IPS-NIHi7 (cell line): Measurements from ENCODE around the gene CTCF.
A peak's percentile ranks its signal among the peaks of the same experiment; 100 is the strongest.

ENCODE experiments used
- DNase-seq: peaks from one replicate; pipeline ENCODE4 v3.0.0; 2012; ENCODE audit warnings: mixed read lengths; ENCODE audit errors: extremely low spot score

Gene CTCF

GRCh38 chr16:67535201-67535600 lies 27.1 kb upstream of the CTCF start:
- no peak for DNase-seq

GRCh38 chr16:67537270-67537635 lies 25.1 kb upstream of the CTCF start:
- DNase-seq = peak; percentile 79

DNA sequence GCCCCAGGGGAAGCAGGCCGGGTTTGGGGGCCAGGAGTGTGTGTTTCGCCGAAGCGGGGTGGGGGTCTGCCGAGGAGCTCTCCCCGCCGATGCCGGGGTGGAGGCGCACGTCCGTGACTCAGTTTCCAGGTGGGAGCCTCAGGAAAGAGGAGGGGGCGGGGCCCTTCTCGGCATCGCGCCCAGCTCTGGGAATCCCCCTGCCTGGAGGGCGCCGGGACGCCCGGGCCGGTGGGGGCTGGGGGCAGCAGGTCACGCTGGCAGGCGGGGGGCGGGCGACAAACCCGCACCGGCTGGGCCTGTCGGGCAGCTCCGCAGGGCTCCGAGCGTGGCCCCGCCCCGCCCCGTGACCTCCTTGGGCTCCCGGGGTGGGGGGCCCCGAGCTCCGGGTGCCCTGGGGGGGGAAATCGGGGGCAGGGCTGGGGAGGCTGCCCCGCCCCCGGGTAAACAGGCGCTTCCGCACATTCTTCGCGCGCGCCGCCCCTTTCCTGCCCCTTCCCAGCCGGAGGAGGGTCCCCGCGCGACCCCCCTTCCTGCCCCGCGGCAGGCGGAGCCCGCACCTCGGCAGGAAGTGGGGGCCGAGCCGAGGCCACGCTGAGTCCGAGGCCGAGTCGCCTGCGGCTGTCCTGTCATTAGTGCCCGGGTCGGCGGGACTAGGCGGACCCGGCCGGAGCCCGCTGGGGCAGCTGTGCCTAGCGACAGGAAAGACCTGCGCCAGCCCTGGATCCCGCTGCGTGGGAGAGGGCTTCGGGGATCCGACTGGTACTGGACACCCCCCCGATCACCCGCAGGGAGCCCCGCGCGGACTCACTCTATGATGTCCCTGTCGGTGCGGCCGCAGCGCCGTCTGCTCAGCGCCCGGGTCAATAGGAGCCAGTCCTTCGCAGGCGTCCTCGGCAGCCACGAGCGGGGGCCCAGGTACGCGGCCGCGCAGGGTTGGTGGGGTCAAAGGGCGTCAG lies 24.4 kb upstream of the CTCF start:
- peak; percentile 60 for DNase-seq

DNA sequence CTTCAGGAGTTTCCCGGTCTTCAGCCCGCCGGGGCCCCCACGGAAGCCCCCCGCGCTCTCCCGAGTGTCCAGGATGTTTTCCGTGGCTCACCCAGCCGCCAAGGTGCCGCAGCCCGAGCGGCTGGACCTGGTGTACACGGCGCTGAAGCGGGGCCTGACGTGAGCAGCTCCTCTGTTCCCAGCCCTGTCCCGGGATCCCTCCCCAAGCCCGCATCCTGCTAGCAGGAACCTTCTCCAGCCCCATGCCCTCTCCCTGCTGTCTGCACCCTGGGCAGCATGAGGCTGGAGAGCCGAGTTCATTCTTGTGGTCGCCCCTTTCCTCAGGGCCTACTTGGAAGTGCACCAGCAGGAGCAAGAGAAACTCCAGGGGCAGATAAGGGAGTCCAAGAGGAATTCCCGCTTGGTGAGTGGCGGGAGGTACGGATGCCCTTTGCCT lies 23.6 kb upstream of the CTCF start:
- DNase-seq = no peak

GRCh38 chr16:67539271-67539670 lies 23.1 kb upstream of the CTCF start:
- DNase-seq = no peak

- no peak for DNase-seq
Measured at GRCh38 chr16:67539691-67540635, 22.4 kb upstream of the CTCF start.

- DNase-seq = no peak
Measured at GRCh38 chr16:67540756-67541155, 21.6 kb upstream of the CTCF start.

GRCh38 chr16:67541391-67542263 lies 20.7 kb upstream of the CTCF start:
- no peak for DNase-seq

DNA sequence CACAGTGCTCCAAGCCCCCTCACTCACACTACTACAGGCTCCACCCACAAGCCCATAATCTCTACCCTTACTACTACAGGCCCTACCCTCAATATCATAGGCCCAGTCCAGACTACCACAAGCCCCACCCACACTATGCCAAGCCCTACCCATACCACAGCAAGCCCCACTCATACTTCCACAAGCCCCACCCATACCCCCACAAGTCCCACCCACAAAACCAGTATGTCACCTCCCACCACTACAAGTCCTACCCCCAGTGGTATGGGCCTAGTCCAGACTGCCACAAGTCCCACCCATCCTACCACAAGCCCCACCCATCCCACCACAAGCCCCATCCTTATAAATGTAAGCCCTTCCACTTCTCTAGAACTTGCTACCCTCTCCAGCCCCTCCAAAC lies 19.9 kb upstream of the CTCF start:
- peak; percentile 77 for DNase-seq

DNA sequence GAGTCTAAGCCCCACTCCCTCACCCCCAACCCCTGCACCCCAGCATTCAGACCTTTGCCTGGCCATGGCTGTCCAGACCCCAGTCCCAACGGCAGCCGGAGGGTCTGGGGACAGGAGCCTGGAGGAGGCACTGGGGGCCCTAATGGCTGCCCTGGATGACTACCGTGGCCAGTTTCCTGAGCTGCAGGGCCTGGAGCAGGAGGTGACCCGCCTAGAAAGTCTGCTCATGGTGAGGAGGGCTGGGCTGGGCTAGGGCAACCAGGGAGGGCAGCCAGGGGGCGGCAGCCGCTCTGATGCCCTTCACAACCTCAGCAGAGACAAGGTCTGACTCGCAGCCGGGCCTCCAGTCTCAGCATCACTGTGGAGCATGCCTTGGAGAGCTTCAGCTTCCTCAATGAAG lies 19.3 kb upstream of the CTCF start:
- DNase-seq = peak; percentile 6

GRCh38 chr16:67543582-67543981 lies 18.7 kb upstream of the CTCF start:
- peak; percentile 3 for DNase-seq

DNA sequence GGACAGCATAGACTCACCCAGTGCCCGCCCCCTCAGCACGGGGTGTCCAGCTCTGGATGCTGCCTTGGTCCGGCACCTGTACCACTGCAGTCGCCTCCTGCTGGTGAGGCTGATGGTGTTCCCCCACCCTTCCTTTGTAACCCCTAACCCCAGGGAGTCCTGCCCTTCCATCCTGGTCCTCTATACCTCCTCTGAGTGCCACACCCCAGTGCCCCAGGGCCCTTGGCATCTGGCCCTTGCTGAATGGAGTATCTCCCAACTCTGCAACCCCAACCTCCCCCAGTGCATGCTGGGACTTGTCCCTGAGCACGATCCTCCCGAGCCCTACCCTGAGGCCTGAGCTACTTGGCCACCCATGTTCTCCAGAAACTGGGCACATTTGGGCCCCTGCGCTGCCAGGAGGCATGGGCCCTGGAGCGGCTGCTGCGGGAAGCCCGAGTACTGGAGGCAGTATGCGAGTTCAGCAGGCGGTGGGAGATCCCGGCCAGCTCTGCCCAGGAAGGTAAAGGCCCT lies 17.9 kb upstream of the CTCF start:
- peak; percentile 20 for DNase-seq

DNA sequence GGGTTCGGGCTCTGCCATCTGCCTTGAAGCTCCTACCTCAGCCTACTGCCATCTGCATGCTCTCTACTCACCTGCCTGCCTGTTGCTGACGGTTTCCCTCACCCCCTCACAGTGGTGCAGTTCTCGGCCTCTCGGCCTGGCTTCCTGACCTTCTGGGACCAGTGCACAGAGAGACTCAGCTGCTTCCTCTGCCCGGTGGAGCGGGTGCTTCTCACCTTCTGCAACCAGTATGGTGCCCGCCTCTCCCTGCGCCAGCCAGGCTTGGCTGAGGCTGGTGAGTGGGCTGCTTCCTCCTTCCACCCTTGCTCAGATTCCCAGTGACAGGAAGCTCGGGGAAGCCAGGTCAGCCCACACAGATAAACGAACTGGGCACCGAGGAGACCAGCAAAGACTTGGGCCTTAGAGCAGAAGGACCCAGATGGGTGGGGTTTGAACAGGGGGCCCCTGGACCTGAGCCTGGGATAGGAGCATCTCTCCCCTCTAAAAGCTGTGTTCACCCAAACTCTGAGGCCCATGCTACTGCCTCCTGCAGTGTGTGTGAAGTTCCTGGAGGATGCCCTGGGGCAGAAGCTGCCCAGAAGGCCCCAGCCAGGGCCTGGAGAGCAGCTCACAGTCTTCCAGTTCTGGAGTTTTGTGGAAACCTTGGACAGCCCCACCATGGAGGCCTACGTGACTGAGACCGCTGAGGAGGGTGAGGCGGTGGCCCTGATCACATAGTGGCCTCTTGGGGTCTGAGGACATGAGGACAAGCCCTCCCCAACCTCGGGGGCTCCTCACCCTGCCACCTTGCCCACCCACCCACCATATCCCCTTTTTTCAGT lies 17.3 kb upstream of the CTCF start:
- no peak for DNase-seq

DNA sequence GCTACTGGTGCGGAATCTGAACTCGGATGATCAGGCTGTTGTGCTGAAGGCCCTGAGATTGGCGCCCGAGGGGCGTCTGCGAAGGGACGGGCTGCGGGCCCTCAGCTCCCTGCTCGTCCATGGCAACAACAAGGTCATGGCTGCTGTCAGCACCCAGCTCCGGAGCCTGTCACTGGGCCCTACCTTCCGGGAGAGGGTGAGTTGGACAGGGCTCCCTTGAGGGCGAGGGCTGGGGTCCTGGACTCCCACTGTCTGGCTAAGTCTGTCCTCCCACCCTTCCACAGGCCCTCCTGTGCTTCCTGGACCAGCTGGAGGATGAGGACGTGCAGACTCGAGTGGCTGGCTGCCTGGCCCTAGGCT lies 16.7 kb upstream of the CTCF start:
- no peak for DNase-seq

GRCh38 chr16:67546091-67546501 lies 16.2 kb upstream of the CTCF start:
- peak; percentile 4 for DNase-seq

- DNase-seq = peak; percentile 92
Measured at GRCh38 chr16:67546761-67547422, 15.4 kb upstream of the CTCF start.

- peak; percentile 11 for DNase-seq
Measured at GRCh38 chr16:67547423-67548264, 14.7 kb upstream of the CTCF start.

DNA sequence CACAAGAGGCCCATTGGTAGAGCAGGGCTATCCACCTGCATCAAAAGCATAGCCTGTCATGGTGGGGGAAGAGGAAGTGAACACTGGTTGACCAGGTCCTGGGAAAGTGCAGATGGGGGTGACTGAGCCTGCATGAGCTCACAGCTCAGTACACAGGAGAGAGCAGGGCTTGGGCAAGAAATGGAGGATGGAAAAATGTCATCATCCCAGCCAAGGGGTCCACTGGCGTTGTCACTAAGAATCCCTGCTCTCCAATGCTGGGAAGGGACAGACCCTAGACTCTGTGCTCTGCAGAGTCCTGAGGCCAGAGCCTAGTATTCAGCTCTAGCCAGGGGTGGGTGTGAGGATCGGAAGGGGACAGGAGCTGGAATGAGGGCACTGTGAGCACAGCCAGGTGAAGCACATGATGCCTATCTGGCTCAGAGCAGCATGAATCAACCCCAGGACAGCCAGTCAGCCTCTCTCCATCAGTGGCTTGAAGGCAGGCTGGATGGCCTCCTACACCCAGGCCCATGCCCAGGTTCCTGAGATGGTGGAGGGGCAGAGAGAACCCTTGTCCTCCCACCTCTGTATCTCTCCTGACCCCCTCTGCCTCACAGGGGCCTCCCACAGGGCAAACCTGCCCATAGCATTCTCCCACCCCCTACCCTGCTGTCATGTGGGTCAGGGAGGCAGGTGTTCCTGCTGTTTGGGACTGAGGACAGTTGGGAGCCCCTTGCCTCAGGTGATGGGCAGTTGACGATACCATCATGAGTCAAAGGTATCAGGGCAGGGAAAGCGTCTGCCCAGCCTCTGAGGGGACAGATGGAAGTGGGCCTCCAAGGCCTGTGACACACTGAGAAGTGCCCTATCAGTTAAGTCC lies 13.8 kb upstream of the CTCF start:
- peak; percentile 7 for DNase-seq
